Measurements from ENCODE around the gene DNM3. TPM values are rescaled to one million over a fixed set of nuclear protein-coding genes. Genes with fewer than 3 reads are reported as not detected.

The DNM3 gene
- total and polyA plus RNA-seq, 2 of the 8 experiments (the other 6 are each of a cell fraction or from before 2014, with no cell fraction given): 2.0 to 8.5 TPM

DNA sequence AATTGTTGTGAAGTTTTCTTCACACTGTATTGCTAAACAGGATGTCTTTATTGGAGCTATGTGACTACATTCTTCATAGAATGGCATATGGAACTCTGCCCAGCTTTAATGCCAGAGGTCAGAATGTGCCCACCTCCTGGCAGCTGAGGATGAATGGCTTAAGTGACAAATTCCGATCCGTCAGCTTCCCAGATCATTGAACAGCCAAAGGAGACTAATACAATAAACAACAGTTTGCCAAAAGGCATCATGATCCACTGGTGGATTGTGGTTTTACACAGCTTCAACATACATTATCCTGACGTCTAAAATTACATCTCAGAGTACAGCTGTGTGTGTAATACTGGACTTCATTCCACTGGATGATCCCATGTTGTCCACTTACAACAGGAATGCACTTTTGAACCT lies 510.5 kb downstream of the DNM3 start:
- CTCF ChIA-PET (ENCODE audit: partially characterized antibody): interaction anchor here (0.7 kb wide), 1 partner anchor 261 kb away, joined by 3 read pairs; no protein-coding TSS in a partner anchor
- Histone ChIP-seq H3K18ac (ENCODE audit: extremely low read depth, low read length) (no peak overlapping the region), H4K91ac (replicated peaks; ENCODE audit: insufficient read length, low read length) (no peak overlapping the region), H3K4me3 (ENCODE audit: extremely low read depth in 1 of 4, insufficient read depth in 2 of 4, low read depth in 3 of 4, low read length in 4 of 4) (no peak overlapping the region), H4K5ac (ENCODE audit: insufficient read length, low read depth, low read length) (no peak overlapping the region), H3K79me1 (ENCODE audit: low read depth, low read length) (no peaks in the 10 kb centered on the region), H3K79me2 (ENCODE audit: control insufficient read depth in 1 of 2, insufficient read depth in 2 of 2, low read length in 2 of 2) (no peaks in the 10 kb centered on the region), H3K14ac (ENCODE audit: insufficient read length) (no peak overlapping the region), H3K4me1 (replicated peaks in 1 of 4; ENCODE audit: control insufficient read depth in 3 of 4, insufficient read depth in 4 of 4, low read length in 3 of 4) (peaks cover 0 to 3% (median 1%) of the 10 kb centered on the region in 4 experiments; a peak in 1 of 7 replicates), H3K4ac (replicated peaks; ENCODE audit: insufficient read length, low read depth, low read length) (no peak overlapping the region), H3K56ac (replicated peaks; ENCODE audit: insufficient read length, low read depth, low read length) (no peak overlapping the region), H2AFZ (ENCODE audit: low read length) (no peak overlapping the region), H3K27ac (ENCODE audit: low read depth, low read length) (no peak overlapping the region), H4K8ac (ENCODE audit: extremely low read depth, insufficient read depth, low read length) (no peak overlapping the region), H3K9ac (replicated peaks in 1 of 4; ENCODE audit: extremely low read depth in 1 of 4, low read depth in 3 of 4, low read length in 3 of 4) (no peak overlapping the region), H2BK20ac (ENCODE audit: low read length) (no peak overlapping the region), H2BK15ac (ENCODE audit: low read length) (no peak overlapping the region), H3K36me3 (ENCODE audit: control insufficient read depth in 2 of 4, insufficient read depth in 4 of 4, low read length in 3 of 4) (0 out of 8 replicates have a peak, but pooled peaks cover 0 to 3% (median 0%) of the 10 kb centered on the region in 4 experiments), H3K4me2 (ENCODE audit: insufficient read depth in 1 of 2, low read depth in 2 of 2, low read length in 2 of 2) (no peak overlapping the region), H2BK5ac (ENCODE audit: low read depth, low read length) (no peak overlapping the region), H4K20me1 (replicated peaks in 1 of 2; ENCODE audit: control insufficient read depth in 1 of 2, insufficient read depth in 2 of 2, low read length in 2 of 2) (no peaks in the 10 kb centered on the region), H2AK5ac (ENCODE audit: low read depth, low read length) (no peak overlapping the region), H2BK120ac (replicated peaks; ENCODE audit: low read depth, low read length) (no peak overlapping the region), H3K23ac (ENCODE audit: insufficient read length) (no peak overlapping the region), H3K9me3 (ENCODE audit: insufficient read depth in 2 of 2, low read depth in 1 of 2, low read length in 1 of 2) (peaks cover 0 to 2% of the 10 kb centered on the region in 2 experiments; a peak in 2 of 4 replicates), H3K27me3 (replicated peaks in 1 of 4; ENCODE audit: control insufficient read depth in 3 of 4, extremely low read depth in 1 of 4, insufficient read depth in 3 of 4, low read length in 3 of 4) (no peaks in the 10 kb centered on the region), H3K23me2 (ENCODE audit: low read depth, low read length) (no peaks in the 10 kb centered on the region), H2BK12ac (ENCODE audit: low read depth, low read length) (no peak overlapping the region)
- WGBS, 2 experiments (ENCODE audit: extremely low coverage in 1 of 2, insufficient coverage in 1 of 2, insufficient read length in 1 of 2, insufficient replicate concordance in 2 of 2, low coverage in 1 of 2, low lambda C conversion rate in 2 of 2, missing lambda C conversion rate in 1 of 2): 77% methylated on average over 3 of the region's 3 CpGs; no CpG with 5 or more reads in 1 of the 2 experiments
- DNase-seq (ENCODE audit: low read depth in 1 of 2, low spot score in 2 of 2) (no peak), FAIRE-seq (no peak)
- POLR2A ChIA-PET (ENCODE audit: partially characterized antibody): no interaction called here
- no peak for TF ChIP-seq SP4 (IDR thresholded peaks at IDR 0.05; ENCODE audit: low read length)
- no peak for TF ChIP-seq PHF8 (conservative IDR thresholded peaks at IDR 0.05; ENCODE audit: low read depth, low read length)
- no peak for TF ChIP-seq HDAC6 (IDR thresholded peaks at IDR 0.05; ENCODE audit: low read depth, low read length)
- TF ChIP-seq, protein P1, sequence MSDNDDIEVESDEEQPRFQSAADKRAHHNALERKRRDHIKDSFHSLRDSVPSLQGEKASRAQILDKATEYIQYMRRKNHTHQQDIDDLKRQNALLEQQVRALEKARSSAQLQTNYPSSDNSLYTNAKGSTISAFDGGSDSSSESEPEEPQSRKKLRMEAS (IDR thresholded peaks at IDR 0.05): no peak
- TF ChIP-seq RBBP5 (IDR thresholded peaks at IDR 0.05; ENCODE audit: borderline replicate concordance, low read depth, low read length): no peak
- TF ChIP-seq EP300 (IDR thresholded peaks at IDR 0.05; ENCODE audit: borderline replicate concordance in 1 of 2, low read depth in 2 of 2, low read length in 2 of 2): no peak

Measured in H1 (cell line).